ENCODE measurements around the gene TRPT1.

TRPT1 gene

DNA sequence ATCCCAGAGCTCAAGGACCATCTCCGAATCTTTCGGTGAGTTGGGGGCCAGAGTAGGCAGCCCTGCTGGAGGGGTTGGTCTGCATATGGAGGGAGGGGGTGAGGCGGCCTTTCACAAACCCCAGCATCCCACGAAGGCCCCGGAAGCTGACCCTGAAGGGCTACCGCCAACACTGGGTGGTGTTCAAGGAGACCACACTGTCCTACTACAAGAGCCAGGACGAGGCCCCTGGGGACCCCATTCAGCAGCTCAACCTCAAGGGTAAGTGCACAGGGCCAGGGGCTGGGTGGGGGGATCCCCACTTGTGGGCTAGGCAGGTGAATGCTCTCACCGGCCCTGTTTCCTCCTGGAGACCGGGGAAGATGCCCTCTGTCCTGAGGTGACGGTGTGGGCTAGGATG lies 6.2 kb downstream of the TRPT1 start:
- no peak for TF ChIP-seq EP300 (IDR thresholded peaks at IDR 0.05; ENCODE audit: borderline replicate concordance)
- no peak for TF ChIP-seq TEAD4 (IDR thresholded peaks at IDR 0.05)
- no peak for TF ChIP-seq YY1 (IDR thresholded peaks at IDR 0.05; ENCODE audit: low read depth)
- TF ChIP-seq, protein P1, sequence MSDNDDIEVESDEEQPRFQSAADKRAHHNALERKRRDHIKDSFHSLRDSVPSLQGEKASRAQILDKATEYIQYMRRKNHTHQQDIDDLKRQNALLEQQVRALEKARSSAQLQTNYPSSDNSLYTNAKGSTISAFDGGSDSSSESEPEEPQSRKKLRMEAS (IDR thresholded peaks at IDR 0.05) = no peak
- TF ChIP-seq CREB1 (IDR thresholded peaks at IDR 0.05; ENCODE audit: low read depth) = no peak
- TF ChIP-seq REST (IDR thresholded peaks at IDR 0.05; ENCODE audit: low read depth) = no peak
- TF ChIP-seq RAD21 (IDR thresholded peaks at IDR 0.05; ENCODE audit: low read depth) = no peak
- TF ChIP-seq CEBPB (IDR thresholded peaks at IDR 0.05) = no peak
- no peak for TF ChIP-seq USF1 (IDR thresholded peaks at IDR 0.05)
- no peak for TF ChIP-seq TCF12 (IDR thresholded peaks at IDR 0.05; ENCODE audit: low read depth)
- TF ChIP-seq EGR1 (IDR thresholded peaks at IDR 0.05) = no peak
- TF ChIP-seq FOXM1 (IDR thresholded peaks at IDR 0.05; ENCODE audit: borderline replicate concordance, low read depth) = no peak
- TF ChIP-seq NFIC (IDR thresholded peaks at IDR 0.05) = no peak
- no peak for TF ChIP-seq TAF1 (IDR thresholded peaks at IDR 0.05; ENCODE audit: low read depth)
- no peak for TF ChIP-seq ZBTB7A (IDR thresholded peaks at IDR 0.05; ENCODE audit: low read depth)

GRCh38 chr11:64219354-64219684 lies 6.7 kb downstream of the TRPT1 start:
- TF ChIP-seq FOXM1 (IDR thresholded peaks at IDR 0.05; ENCODE audit: borderline replicate concordance, low read depth) (no peak), NFIC (IDR thresholded peaks at IDR 0.05) (no peak), USF1 (IDR thresholded peaks at IDR 0.05) (no peak), TCF12 (IDR thresholded peaks at IDR 0.05; ENCODE audit: low read depth) (no peak), CREB1 (IDR thresholded peaks at IDR 0.05; ENCODE audit: low read depth) (no peak)

GRCh38 chr11:64218628-64219353 lies 7.2 kb downstream of the TRPT1 start:
- TF ChIP-seq EGR1 (IDR thresholded peaks at IDR 0.05) (no peak), USF1 (IDR thresholded peaks at IDR 0.05) (no peak), RAD21 (IDR thresholded peaks at IDR 0.05; ENCODE audit: low read depth) (no peak), REST (IDR thresholded peaks at IDR 0.05; ENCODE audit: low read depth) (no peak), FOXM1 (IDR thresholded peaks at IDR 0.05; ENCODE audit: borderline replicate concordance, low read depth) (no peak), TCF12 (IDR thresholded peaks at IDR 0.05; ENCODE audit: low read depth) (no peak), TEAD4 (IDR thresholded peaks at IDR 0.05) (no peak), CEBPB (IDR thresholded peaks at IDR 0.05) (no peak), EP300 (IDR thresholded peaks at IDR 0.05; ENCODE audit: borderline replicate concordance) (no peak), ZBTB7A (IDR thresholded peaks at IDR 0.05; ENCODE audit: low read depth) (no peak), YY1 (IDR thresholded peaks at IDR 0.05; ENCODE audit: low read depth) (no peak)
- TF ChIP-seq, protein P1 (IDR thresholded peaks at IDR 0.05) = no peak

DNA sequence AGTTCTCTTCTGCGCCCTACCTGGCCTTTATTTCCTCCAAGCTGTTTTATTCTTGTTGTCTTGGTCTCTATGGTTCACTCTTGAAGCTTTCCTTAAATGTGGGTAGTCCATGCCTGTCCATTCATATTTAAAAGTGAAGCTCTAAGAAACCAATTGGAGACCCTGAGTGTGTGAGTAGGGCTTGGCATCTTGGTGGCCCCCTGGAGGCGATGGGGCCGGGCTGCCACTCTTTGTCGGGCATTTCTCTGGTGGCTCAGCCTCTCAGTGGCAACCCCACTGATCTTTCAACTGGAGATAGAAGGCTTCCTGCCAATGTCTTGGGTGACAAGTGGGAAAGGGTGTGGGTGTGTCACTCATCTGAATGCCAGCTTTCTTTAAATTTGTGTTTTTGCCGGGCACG lies 9.1 kb downstream of the TRPT1 start:
- no peak for TF ChIP-seq FOXM1 (IDR thresholded peaks at IDR 0.05; ENCODE audit: borderline replicate concordance, low read depth)
- no peak for TF ChIP-seq EP300 (IDR thresholded peaks at IDR 0.05; ENCODE audit: borderline replicate concordance)
- TF ChIP-seq, protein P1 (IDR thresholded peaks at IDR 0.05) = no peak
- TF ChIP-seq TCF12 (IDR thresholded peaks at IDR 0.05; ENCODE audit: low read depth) = no peak
- TF ChIP-seq TAF1 (IDR thresholded peaks at IDR 0.05; ENCODE audit: low read depth) = no peak
- no peak for TF ChIP-seq RAD21 (IDR thresholded peaks at IDR 0.05; ENCODE audit: low read depth)
- TF ChIP-seq CREB1 (IDR thresholded peaks at IDR 0.05; ENCODE audit: low read depth) = no peak
- TF ChIP-seq USF1 (IDR thresholded peaks at IDR 0.05) = no peak

Measured in Ishikawa (cell line).